Ureter (tissue), 1 donor: ENCODE data around the gene TIFAB. TPM values are rescaled to one million over a fixed set of nuclear protein-coding genes. Genes with fewer than 3 reads are reported as not detected.
A peak's percentile ranks its signal among the peaks of the same experiment; 100 is the strongest.

ENCODE experiments used
- DNase-seq: peaks from one replicate; pipeline ENCODE4 v3.0.0-alpha.2; 2020; ENCODE audit warnings: low spot score
- total RNA-seq: library from RNA; stranded (reverse); gene quantifications from one replicate; pipeline ENCODE4 v1.2.4, GENCODE V29; 2023
- donor health status: DM: yes; HTN: yes; CAD: no.

TIFAB gene
- total RNA-seq, 1 donor from 2014 or later = not detected

GRCh38 chr5:135458921-135459331, 6.8 kb upstream of the TIFAB start:
- DNase-seq = peak; percentile 87

GRCh38 chr5:135458356-135458755, 6.2 kb upstream of the TIFAB start:
- DNase-seq = no peak

GRCh38 chr5:135457424-135458071, 5.4 kb upstream of the TIFAB start:
- no peak for DNase-seq

- no peak for DNase-seq
Observed at GRCh38 chr5:135456238-135457099, 4.3 kb upstream of the TIFAB start.

GRCh38 chr5:135455876-135456237, 3.7 kb upstream of the TIFAB start:
- no peak for DNase-seq

GRCh38 chr5:135454946-135455345, 2.8 kb upstream of the TIFAB start:
- DNase-seq = no peak

GRCh38 chr5:135453613-135454012, 1.5 kb upstream of the TIFAB start:
- no peak for DNase-seq

GRCh38 chr5:135451581-135452320, 400 bp downstream of the TIFAB start:
- no peak for DNase-seq

- no peak for DNase-seq
Observed at GRCh38 chr5:135450952-135451351, 1.2 kb downstream of the TIFAB start.

GRCh38 chr5:135450336-135450735, 1.8 kb downstream of the TIFAB start:
- DNase-seq = no peak

- DNase-seq = no peak
Observed at GRCh38 chr5:135449644-135450043, 2.5 kb downstream of the TIFAB start.

GRCh38 chr5:135448791-135449507, 3.2 kb downstream of the TIFAB start:
- DNase-seq = no peak

- no peak for DNase-seq
Observed at GRCh38 chr5:135448071-135448739, 3.9 kb downstream of the TIFAB start.

GRCh38 chr5:135447298-135447929, 4.7 kb downstream of the TIFAB start, which contains the start of gene DCANP1:
DCANP1 (minus strand) TSS chr5:135447348; CDS start chr5:135447108, 240 bp downstream.
- DNase-seq = no peak

- no peak for DNase-seq
Observed at GRCh38 chr5:135446615-135447014, 5.5 kb downstream of the TIFAB start.

- no peak for DNase-seq
Observed at GRCh38 chr5:135446206-135446605, 5.9 kb downstream of the TIFAB start.

- DNase-seq = peak; percentile 30
Observed at GRCh38 chr5:135445306-135445985, 6.7 kb downstream of the TIFAB start.

- peak; percentile 18 for DNase-seq
Observed at GRCh38 chr5:135444881-135445280, 7.3 kb downstream of the TIFAB start.

- DNase-seq = no peak
Observed at GRCh38 chr5:135444360-135444759, 7.8 kb downstream of the TIFAB start.
